SK-N-SH (cell line): Measurements from ENCODE around the gene LRRC32. TPM values are rescaled to one million over a fixed set of nuclear protein-coding genes. Genes with fewer than 3 reads are reported as not detected.

Experiments
- CTCF ChIA-PET: fragments of 300-600, 350-600 bp; formaldehyde crosslinking; extraction: SDS; loops from one replicate; lab custom pipeline; 2021; lab: Yijun Ruan, JAX
- POLR2A ChIA-PET: fragments of 350-600 bp; sonication (Branson Sonifier 250); formaldehyde crosslinking; extraction: SDS; loops from one replicate; lab custom pipeline; 2020; ENCODE audit warnings: antibody characterized with exemption, inconsistent platforms; lab: Yijun Ruan, JAX
- DNase-seq: peaks from one replicate; pipeline ENCODE4 v3.0.0; 2012
- H2AFZ ChIP-seq: fragments of 200-600 bp; sonication (generic); 2 replicates; pipeline ENCODE4 v1.8.1; 2016; ENCODE audit warnings: antibody characterized with exemption, mild to moderate bottlenecking, low read depth
- H3F3A ChIP-seq: fragments of 200-600 bp; sonication (generic); replicated peaks from 2 replicates; pipeline ENCODE3; 2016; ENCODE audit warnings: antibody characterized with exemption, mild to moderate bottlenecking; ENCODE audit not compliant: insufficient read depth
- H3K27ac ChIP-seq, 2 experiments: fragments of 200-500 bp in 1 of 2; fragments of 200-600 bp in 1 of 2; sonication (Bioruptor generic) in 1 of 2; sonication (generic), shearing (Covaris generic) in 1 of 2; 2 replicates each; pipeline versions ENCODE4 v1.5.1 to v1.6.1; 2014 to 2016; ENCODE audit warnings: low read depth in 2 of 2, inconsistent platforms in 1 of 2, low read length in 1 of 2, mild to moderate bottlenecking in 1 of 2, mixed read lengths in 1 of 2
- H3K27me3 ChIP-seq: fragments of 200-600 bp; sonication (generic), shearing (Covaris generic); 2 replicates; pipeline ENCODE4 v1.6.1; 2016; ENCODE audit warnings: mixed run types; ENCODE audit not compliant: insufficient read depth
- H3K36me3 ChIP-seq, 2 experiments: fragments of 200-500 bp in 1 of 2; fragments of 200-600 bp in 1 of 2; sonication (Bioruptor generic) in 1 of 2; sonication (generic) in 1 of 2; replicated peaks in 1 of 2; 2 replicates each; pipeline versions ENCODE3 to v1.5.1; 2014 to 2016; ENCODE audit warnings: low read length in 1 of 2, mild to moderate bottlenecking in 1 of 2; ENCODE audit not compliant: insufficient read depth in 2 of 2, control insufficient read depth in 1 of 2
- H3K4me1 ChIP-seq, 2 experiments: fragments of 200-500 bp in 1 of 2; fragments of 200-600 bp in 1 of 2; sonication (Bioruptor generic) in 1 of 2; sonication (generic), shearing (Covaris generic) in 1 of 2; 2 replicates each; pipeline versions ENCODE4 v1.5.1 to v1.6.1; 2014 to 2016; ENCODE audit warnings: low read depth in 1 of 2, low read length in 1 of 2, mixed run types in 1 of 2; ENCODE audit not compliant: insufficient read depth in 2 of 2, control insufficient read depth in 1 of 2
- H3K4me2 ChIP-seq: fragments of 200-600 bp; sonication (generic), shearing (Covaris generic); 2 replicates; pipeline ENCODE4 v1.6.1; 2017; ENCODE audit warnings: mixed run types
- H3K4me3 ChIP-seq, 2 experiments: fragments of 200-500 bp in 1 of 2; fragments of 200-600 bp in 1 of 2; sonication (Bioruptor generic) in 1 of 2; sonication (generic), shearing (Covaris generic) in 1 of 2; 2 replicates each; pipeline versions ENCODE4 v1.5.1 to v1.8.1; 2014 to 2016; ENCODE audit warnings: low read depth in 2 of 2, inconsistent platforms in 1 of 2, low read length in 1 of 2, mild to moderate bottlenecking in 1 of 2, mixed read lengths in 1 of 2, moderate library complexity in 1 of 2
- H3K79me2 ChIP-seq: fragments of 200-600 bp; sonication (generic); 2 replicates; pipeline ENCODE4 v1.8.1; 2017; ENCODE audit warnings: mild to moderate bottlenecking; ENCODE audit not compliant: insufficient read depth
- H3K9ac ChIP-seq: fragments of 200-600 bp; sonication (generic); 2 replicates; pipeline ENCODE4 v1.6.1; 2017; ENCODE audit warnings: mixed run types
- H3K9me2 ChIP-seq: fragments of 200-600 bp; sonication (generic); 2 replicates; pipeline ENCODE4 v1.6.1; 2017; ENCODE audit warnings: mixed run types
- H3K9me3 ChIP-seq: fragments of 200-600 bp; sonication (generic); 2 replicates; pipeline ENCODE4 v1.6.1; 2017; ENCODE audit warnings: mixed run types, mild to moderate bottlenecking, moderate library complexity
- H4K20me1 ChIP-seq: fragments of 200-600 bp; sonication (generic); 2 replicates; pipeline ENCODE4 v1.6.1; 2017; ENCODE audit warnings: mild to moderate bottlenecking, mixed run types; ENCODE audit not compliant: insufficient read depth
- ELF1 ChIP-seq: IDR thresholded peaks from 2 replicates; pipeline ENCODE4 v1.4.0; 2012
- FOSL2 ChIP-seq: IDR thresholded peaks from 2 replicates; pipeline ENCODE4 v1.4.0; 2012; ENCODE audit warnings: low read depth, mild to moderate bottlenecking, moderate library complexity, borderline replicate concordance
- IRF3 ChIP-seq: fragments of 150-350 bp; IDR thresholded peaks from 2 replicates; pipeline ENCODE4 v1.6.1; 2016; ENCODE audit warnings: mild to moderate bottlenecking, low read depth, low read length
- JUND ChIP-seq: IDR thresholded peaks from 2 replicates; pipeline ENCODE4 v1.4.0; 2012
- MXI1 ChIP-seq: IDR thresholded peaks from 2 replicates; pipeline ENCODE4 v1.6.1; 2012; ENCODE audit warnings: mild to moderate bottlenecking, low read depth, low read length, improper control_type of control experiment
- NFIC ChIP-seq: IDR thresholded peaks from 2 replicates; pipeline ENCODE4 v1.4.0; 2012; ENCODE audit warnings: borderline replicate concordance
- POLR2AphosphoS5 ChIP-seq: IDR thresholded peaks from 2 replicates; pipeline ENCODE4 v1.6.1; 2012; ENCODE audit warnings: low read depth, low read length
- RCOR1 ChIP-seq: fragments of 150-350 bp; IDR thresholded peaks from 2 replicates; pipeline ENCODE4 v1.6.1; 2017; ENCODE audit warnings: antibody characterized with exemption, low read length
- SIN3A ChIP-seq: IDR thresholded peaks from 2 replicates; pipeline ENCODE4 v1.6.1; 2012; ENCODE audit warnings: low read depth, mild to moderate bottlenecking, low read length, moderate library complexity, borderline replicate concordance
- SMC3 ChIP-seq: IDR thresholded peaks from 2 replicates; pipeline ENCODE4 v1.6.1; 2012; ENCODE audit warnings: low read depth, low read length, improper control_type of control experiment
- TAF1 ChIP-seq: IDR thresholded peaks from 2 replicates; pipeline ENCODE4 v1.6.1; 2012; ENCODE audit warnings: low read depth, mild to moderate bottlenecking, low read length, moderate library complexity, borderline replicate concordance
- ZBTB33 ChIP-seq: IDR thresholded peaks from 2 replicates; pipeline ENCODE4 v1.4.0; 2012; ENCODE audit warnings: low read depth, borderline replicate concordance
- WGBS: methylation state at CpG from one replicate; pipeline ENCODE4 v1.1.6; 2017; ENCODE audit warnings: low lambda C conversion rate; 5-methylcytosine and 5-hydroxymethylcytosine counted together
- polyA plus RNA-seq, 3 experiments: library from polyadenylated mRNA; depleted of rRNA; stranded (reverse); fragments of >200 nt; gene quantifications; 2 replicates each; pipeline ENCODE4 v1.2.3, GENCODE V29; 2012

LRRC32 gene
- polyA plus RNA-seq, 1 of the 3 experiments (the other 2 are of a cell fraction): 0.43 TPM

GRCh38 chr11:76712125-76712524 lies 41.6 kb upstream of the LRRC32 start:
- no peak for DNase-seq
- H3K27ac ChIP-seq: no peak overlapping the region
- no peaks in the 10 kb centered on the region for H4K20me1 ChIP-seq
- H3F3A ChIP-seq: no peaks in the 10 kb centered on the region
- H3K79me2 ChIP-seq: no peaks in the 10 kb centered on the region
- no peaks in the 10 kb centered on the region; a peak in 1 of 4 replicates for H3K4me1 ChIP-seq
- H3K27me3 ChIP-seq: no peaks in the 10 kb centered on the region
- ChIA-PET POLR2A (no interaction called here), CTCF (interaction anchor here (0.5 to 1.6 kb wide), 2 partner anchors 10 to 72 kb away, joined by 3 to 9 read pairs; no protein-coding TSS in a partner anchor)
- TF ChIP-seq ZBTB33: no peak
- TF ChIP-seq SMC3: no peak
- no peak for TF ChIP-seq NFIC
- TF ChIP-seq IRF3: no peak
- no peak for TF ChIP-seq SIN3A
- H3K9me3 ChIP-seq: no peaks in the 10 kb centered on the region
- no peaks in the 10 kb centered on the region for H3K36me3 ChIP-seq
- H3K4me2 ChIP-seq: no peak overlapping the region
- WGBS: 92% methylated on average over 4 of the region's 6 CpGs
- H3K4me3 ChIP-seq: no peak overlapping the region
- H3K9me2 ChIP-seq: no peaks in the 10 kb centered on the region
- H3K9ac ChIP-seq: no peak overlapping the region
- no peak overlapping the region for H2AFZ ChIP-seq

DNA sequence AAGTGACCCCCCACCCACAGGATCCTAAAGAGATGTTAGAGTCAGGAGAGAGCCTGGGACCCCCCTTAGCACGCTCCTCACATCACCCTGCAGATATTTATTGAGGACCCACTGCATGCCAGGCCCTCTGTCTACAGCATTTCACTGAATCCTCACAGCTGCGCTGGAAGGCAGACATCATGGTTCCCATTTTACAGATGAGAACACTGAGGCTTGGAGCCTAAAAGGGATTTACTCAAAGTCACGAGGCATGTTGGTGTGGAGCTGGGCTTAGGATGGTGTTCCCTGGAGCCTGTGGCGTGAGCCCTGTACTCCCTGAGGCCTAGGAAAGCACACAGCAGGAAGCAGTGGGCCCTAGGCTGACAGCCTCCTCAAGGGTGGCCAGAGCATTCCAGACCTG lies 39.2 kb upstream of the LRRC32 start:
- Histone ChIP-seq H3K27me3 (no peaks in the 10 kb centered on the region), H3K9me2 (no peaks in the 10 kb centered on the region), H3K9me3 (no peaks in the 10 kb centered on the region), H3K4me2 (no peak overlapping the region), H3F3A (no peaks in the 10 kb centered on the region), H3K27ac (no peak overlapping the region), H4K20me1 (no peaks in the 10 kb centered on the region), H3K4me3 (no peak overlapping the region), H3K9ac (no peak overlapping the region), H2AFZ (no peak overlapping the region), H3K4me1 (no peaks in the 10 kb centered on the region; a peak in 1 of 4 replicates), H3K36me3 (no peaks in the 10 kb centered on the region), H3K79me2 (no peaks in the 10 kb centered on the region)
- ChIA-PET POLR2A (no interaction called here), CTCF (interaction anchor here (2.0 to 2.1 kb wide), 2 partner anchors 12 to 209 kb away, joined by 5 to 11 read pairs; no protein-coding TSS in a partner anchor)
- WGBS: 61% methylated on average over 3 of the region's 4 CpGs
- DNase-seq: no peak
- TF ChIP-seq MXI1 (no peak), ELF1 (no peak), JUND (no peak), FOSL2 (no peak), ZBTB33 (no peak), TAF1 (no peak), RCOR1 (no peak), POLR2AphosphoS5 (no peak)
